ENCODE results near the gene ATP8B4. TPM values are rescaled to one million over a fixed set of nuclear protein-coding genes. Genes with fewer than 3 reads are reported as not detected.
"Not testable (repeated sequence)": the region's sequence is repeated elsewhere in the genome, so short reads cannot be mapped to it uniquely, and the experiment has no call there.

ATP8B4 gene
- total RNA-seq, 5 donors from 2014 or later (not counting 1 experiment from before 2014, with no cell fraction given) = 0.72 to 2.4 (median 1.3) TPM

- H3K27me3 Mint-ChIP-seq; H3K4me1 Mint-ChIP-seq; DNase-seq; H3K27me3 ChIP-seq (replicated peaks in 1 of 2; ENCODE audit: control insufficient read depth in 2 of 2, extremely low read depth in 1 of 2, insufficient read depth in 2 of 2, low read length in 1 of 2); CTCF ChIA-PET; ATAC-seq (replicated peaks in 1 of 4); H3K9me3 ChIP-seq; H3K27ac Mint-ChIP-seq; H3K4me1 ChIP-seq (ENCODE audit: control insufficient read depth in 1 of 2, extremely low read depth in 1 of 2, insufficient read depth in 2 of 2, low read length in 2 of 2); H3K4me3 Mint-ChIP-seq; POLR2A ChIA-PET; H3K36me3 Mint-ChIP-seq; H3K36me3 ChIP-seq (ENCODE audit: control insufficient read depth in 2 of 2, extremely low read depth in 1 of 2, insufficient read depth in 1 of 2, low read length in 1 of 2); H3K27ac ChIP-seq (ENCODE audit: low read length); H3K4me3 ChIP-seq (ENCODE audit: control insufficient read depth in 1 of 2, extremely low read depth in 1 of 2, low read length in 1 of 2); H3K9me3 Mint-ChIP-seq: not testable (repeated sequence)
- WGBS (ENCODE audit: insufficient coverage) = no CpG with 5 or more reads among the region's 9 CpGs
Observed at GRCh38 chr15:49963033-49963772, 155.8 kb downstream of the ATP8B4 start.

- DNase-seq (no peak), ATAC-seq (replicated peaks in 1 of 4) (no peak)
- Mint-ChIP-seq H3K27ac (no peak overlapping the region), H3K36me3 (no peaks in the 10 kb centered on the region), H3K27me3 (no peaks in the 10 kb centered on the region), H3K9me3 (peaks cover 3 to 10% (median 3%) of the 10 kb centered on the region in 3 donors), H3K4me1 (no peaks in the 10 kb centered on the region), H3K4me3 (no peak overlapping the region)
- Histone ChIP-seq H3K4me3 (ENCODE audit: control insufficient read depth in 1 of 2, extremely low read depth in 1 of 2, low read length in 1 of 2) (no peak overlapping the region), H3K27me3 (replicated peaks in 1 of 2; ENCODE audit: control insufficient read depth in 2 of 2, extremely low read depth in 1 of 2, insufficient read depth in 2 of 2, low read length in 1 of 2) (no peaks in the 10 kb centered on the region), H3K36me3 (ENCODE audit: control insufficient read depth in 2 of 2, extremely low read depth in 1 of 2, insufficient read depth in 1 of 2, low read length in 1 of 2) (no peaks in the 10 kb centered on the region), H3K9me3 (no peaks in the 10 kb centered on the region), H3K4me1 (ENCODE audit: control insufficient read depth in 1 of 2, extremely low read depth in 1 of 2, insufficient read depth in 2 of 2, low read length in 2 of 2) (no peaks in the 10 kb centered on the region), H3K27ac (ENCODE audit: low read length) (no peak overlapping the region)
- no CpG with 5 or more reads among the region's 3 CpGs for WGBS (ENCODE audit: insufficient coverage)
- POLR2A ChIA-PET = no interaction called here
- CTCF ChIA-PET = no interaction called here
Observed at GRCh38 chr15:49962044-49962602, 156.9 kb downstream of the ATP8B4 start.

- Histone ChIP-seq H3K4me1 (ENCODE audit: control insufficient read depth in 1 of 2, extremely low read depth in 1 of 2, insufficient read depth in 2 of 2, low read length in 2 of 2) (no peaks in the 10 kb centered on the region), H3K9me3 (no peaks in the 10 kb centered on the region), H3K4me3 (ENCODE audit: control insufficient read depth in 1 of 2, extremely low read depth in 1 of 2, low read length in 1 of 2) (no peak overlapping the region), H3K27me3 (replicated peaks in 1 of 2; ENCODE audit: control insufficient read depth in 2 of 2, extremely low read depth in 1 of 2, insufficient read depth in 2 of 2, low read length in 1 of 2) (peaks cover 0 to 8% of the 10 kb centered on the region in 2 experiments), H3K27ac (ENCODE audit: low read length) (no peak overlapping the region), H3K36me3 (ENCODE audit: control insufficient read depth in 2 of 2, extremely low read depth in 1 of 2, insufficient read depth in 1 of 2, low read length in 1 of 2) (no peaks in the 10 kb centered on the region)
- 79% methylated on average over 3 of the region's 3 CpGs for WGBS (ENCODE audit: insufficient coverage)
- H3K4me1 Mint-ChIP-seq = no peaks in the 10 kb centered on the region
- H3K36me3 Mint-ChIP-seq = no peaks in the 10 kb centered on the region
- ChIA-PET POLR2A (no interaction called here), CTCF (interaction anchor here in 1 of 2 donors (0.6 kb wide), 1 partner anchor 50 kb away, joined by 4 read pairs; no protein-coding TSS in a partner anchor)
- H3K9me3 Mint-ChIP-seq = peaks cover 6 to 16% (median 15%) of the 10 kb centered on the region in 3 donors
- no peak for ATAC-seq (replicated peaks in 1 of 4)
- no peak for DNase-seq
- H3K4me3 Mint-ChIP-seq = no peak overlapping the region
- peaks cover 3 to 5% of the 10 kb centered on the region in 2 donors for H3K27me3 Mint-ChIP-seq
- H3K27ac Mint-ChIP-seq = no peak overlapping the region
Observed at GRCh38 chr15:49953421-49953820, 165.6 kb downstream of the ATP8B4 start.

GRCh38 chr15:49946681-49947080 lies 172.4 kb downstream of the ATP8B4 start:
- POLR2A ChIA-PET = no interaction called here
- no peaks in the 10 kb centered on the region for H3K36me3 Mint-ChIP-seq

GRCh38 chr15:49934487-49934886 lies 184.5 kb downstream of the ATP8B4 start:
- H3K9me3 ChIP-seq = no peaks in the 10 kb centered on the region
- H3K36me3 ChIP-seq (ENCODE audit: control insufficient read depth in 2 of 2, extremely low read depth in 1 of 2, insufficient read depth in 1 of 2, low read length in 1 of 2) = no peaks in the 10 kb centered on the region
- H3K27ac ChIP-seq (ENCODE audit: low read length) = no peak overlapping the region
- Mint-ChIP-seq H3K4me3 (no peak overlapping the region), H3K9me3 (peaks cover 5 to 6% (median 5%) of the 10 kb centered on the region in 3 donors), H3K27ac (no peak overlapping the region), H3K36me3 (no peaks in the 10 kb centered on the region), H3K4me1 (no peaks in the 10 kb centered on the region), H3K27me3 (peaks cover 7% of the 10 kb centered on the region in 2 donors)
- no peak overlapping the region for H3K4me3 ChIP-seq (ENCODE audit: control insufficient read depth in 1 of 2, extremely low read depth in 1 of 2, low read length in 1 of 2)
- ATAC-seq (replicated peaks in 1 of 4) (no peak), DNase-seq (no peak)
- CTCF ChIA-PET = no interaction called here
- H3K27me3 ChIP-seq (replicated peaks in 1 of 2; ENCODE audit: control insufficient read depth in 2 of 2, extremely low read depth in 1 of 2, insufficient read depth in 2 of 2, low read length in 1 of 2) = no peaks in the 10 kb centered on the region
- WGBS (ENCODE audit: insufficient coverage) = 89% methylated on average over 1 of the region's 2 CpGs
- H3K4me1 ChIP-seq (ENCODE audit: control insufficient read depth in 1 of 2, extremely low read depth in 1 of 2, insufficient read depth in 2 of 2, low read length in 2 of 2) = no peaks in the 10 kb centered on the region
- POLR2A ChIA-PET = no interaction called here

More at GRCh38 chr15:49946681-49947080, 172.4 kb downstream of the ATP8B4 start:
- WGBS (ENCODE audit: insufficient coverage) = 100% methylated on average over 2 of the region's 2 CpGs
- Histone ChIP-seq H3K4me3 (ENCODE audit: control insufficient read depth in 1 of 2, extremely low read depth in 1 of 2, low read length in 1 of 2) (no peak overlapping the region), H3K27ac (ENCODE audit: low read length) (no peak overlapping the region), H3K4me1 (ENCODE audit: control insufficient read depth in 1 of 2, extremely low read depth in 1 of 2, insufficient read depth in 2 of 2, low read length in 2 of 2) (no peaks in the 10 kb centered on the region), H3K27me3 (replicated peaks in 1 of 2; ENCODE audit: control insufficient read depth in 2 of 2, extremely low read depth in 1 of 2, insufficient read depth in 2 of 2, low read length in 1 of 2) (no peaks in the 10 kb centered on the region), H3K36me3 (ENCODE audit: control insufficient read depth in 2 of 2, extremely low read depth in 1 of 2, insufficient read depth in 1 of 2, low read length in 1 of 2) (no peaks in the 10 kb centered on the region), H3K9me3 (peaks cover 2% of the 10 kb centered on the region)
- CTCF ChIA-PET = no interaction called here
- Mint-ChIP-seq H3K27ac (no peak overlapping the region), H3K4me1 (no peaks in the 10 kb centered on the region), H3K27me3 (no peaks in the 10 kb centered on the region), H3K4me3 (no peak overlapping the region), H3K9me3 (peaks cover 19 to 38% (median 23%) of the 10 kb centered on the region in 3 donors)
- no peak for ATAC-seq (replicated peaks in 1 of 4)
- DNase-seq = no peak

GRCh38 chr15:49927189-49927861 lies 191.7 kb downstream of the ATP8B4 start:
- no peaks in the 10 kb centered on the region for H3K9me3 ChIP-seq
- no peak overlapping the region for H3K4me3 ChIP-seq (ENCODE audit: control insufficient read depth in 1 of 2, extremely low read depth in 1 of 2, low read length in 1 of 2)
- no peak overlapping the region for H3K27ac ChIP-seq (ENCODE audit: low read length)
- ATAC-seq (replicated peaks in 1 of 4) (no peak), DNase-seq (no peak)
- no peaks in the 10 kb centered on the region for H3K36me3 Mint-ChIP-seq
- no peaks in the 10 kb centered on the region for H3K9me3 Mint-ChIP-seq
- H3K4me1 ChIP-seq (ENCODE audit: control insufficient read depth in 1 of 2, extremely low read depth in 1 of 2, insufficient read depth in 2 of 2, low read length in 2 of 2) = no peaks in the 10 kb centered on the region
- no peaks in the 10 kb centered on the region for H3K27me3 ChIP-seq (replicated peaks in 1 of 2; ENCODE audit: control insufficient read depth in 2 of 2, extremely low read depth in 1 of 2, insufficient read depth in 2 of 2, low read length in 1 of 2)
- no peaks in the 10 kb centered on the region for H3K36me3 ChIP-seq (ENCODE audit: control insufficient read depth in 2 of 2, extremely low read depth in 1 of 2, insufficient read depth in 1 of 2, low read length in 1 of 2)
- CTCF ChIA-PET = no interaction called here
- no peak overlapping the region for H3K4me3 Mint-ChIP-seq
- peaks cover 0 to 5% of the 10 kb centered on the region in 2 donors for H3K27me3 Mint-ChIP-seq
- no peak overlapping the region for H3K27ac Mint-ChIP-seq
- no peaks in the 10 kb centered on the region for H3K4me1 Mint-ChIP-seq
- WGBS (ENCODE audit: insufficient coverage) = 89% methylated on average over 1 of the region's 2 CpGs
- POLR2A ChIA-PET = no interaction called here

All from T-cell (primary cell).